Amygdala (tissue), 56 donors: ENCODE data around the gene ASIP.
"Not testable (repeated sequence)": the region's sequence is repeated elsewhere in the genome, so short reads cannot be mapped to it uniquely, and the experiment has no call there.

Experiments
- DNase-seq, 56 donors: peaks; one replicate each; lab custom pipeline; 2025; lab: John Stamatoyannopoulos, UW

ASIP gene

DNA sequence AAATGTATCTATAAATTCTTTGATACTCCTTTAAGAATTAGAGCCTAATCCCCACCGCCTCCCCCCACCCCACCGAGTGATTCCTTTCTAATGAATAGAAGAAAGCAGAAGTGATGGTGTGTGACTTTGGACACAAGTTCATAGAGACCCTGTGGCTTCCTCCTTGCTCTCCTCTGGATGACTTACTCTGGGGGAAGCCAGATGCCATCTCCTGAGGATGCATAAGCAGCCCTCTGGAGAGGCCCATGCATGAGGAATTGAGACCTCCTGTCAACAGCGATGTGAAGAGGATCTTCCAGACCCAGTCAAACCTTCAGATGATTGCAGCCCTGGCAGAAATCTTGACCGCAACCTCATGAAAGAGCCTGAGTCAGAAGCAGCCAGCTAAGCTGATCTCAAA is 40.8 kb downstream of the ASIP start:
- DNase-seq: no peak

DNA sequence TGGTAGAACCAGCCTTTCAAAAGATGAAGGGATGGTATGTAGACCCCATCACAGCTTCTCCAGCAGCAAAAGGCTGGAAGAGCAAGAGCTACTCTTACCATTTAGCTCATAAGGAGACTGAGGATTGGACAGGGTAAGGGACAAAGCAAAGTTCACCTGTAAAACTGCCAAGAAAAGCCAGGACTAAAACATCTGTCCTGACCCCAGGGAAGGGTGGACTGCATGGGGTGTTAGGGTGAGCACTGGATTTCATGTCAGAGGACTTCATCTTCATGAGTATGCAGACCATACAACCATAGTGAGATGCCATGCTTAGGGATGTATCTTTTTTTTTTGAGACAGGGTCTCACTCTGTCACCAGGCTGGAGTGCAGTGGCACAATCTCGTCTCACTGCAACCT is 42.6 kb downstream of the ASIP start:
- DNase-seq: no peak

DNA sequence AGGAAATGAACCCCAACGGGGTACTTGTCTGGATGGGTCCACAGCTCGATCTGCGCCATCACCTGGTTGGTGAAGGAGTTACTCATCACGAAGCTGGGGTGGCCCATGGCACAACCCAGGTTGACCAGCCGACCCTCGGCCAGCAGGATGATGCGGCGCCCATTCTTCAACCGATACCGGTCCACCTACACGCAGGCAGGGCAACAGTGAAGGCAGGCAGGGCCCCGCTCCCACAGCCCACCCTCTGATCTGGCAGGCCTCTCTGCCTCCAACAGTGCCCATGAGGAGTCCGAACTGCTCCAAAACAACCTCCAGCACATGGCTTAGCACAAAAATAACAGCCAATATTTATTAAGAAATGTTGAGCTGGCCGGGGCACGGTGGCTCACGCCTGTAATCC is 44.2 kb downstream of the ASIP start:
- DNase-seq: no peak

DNA sequence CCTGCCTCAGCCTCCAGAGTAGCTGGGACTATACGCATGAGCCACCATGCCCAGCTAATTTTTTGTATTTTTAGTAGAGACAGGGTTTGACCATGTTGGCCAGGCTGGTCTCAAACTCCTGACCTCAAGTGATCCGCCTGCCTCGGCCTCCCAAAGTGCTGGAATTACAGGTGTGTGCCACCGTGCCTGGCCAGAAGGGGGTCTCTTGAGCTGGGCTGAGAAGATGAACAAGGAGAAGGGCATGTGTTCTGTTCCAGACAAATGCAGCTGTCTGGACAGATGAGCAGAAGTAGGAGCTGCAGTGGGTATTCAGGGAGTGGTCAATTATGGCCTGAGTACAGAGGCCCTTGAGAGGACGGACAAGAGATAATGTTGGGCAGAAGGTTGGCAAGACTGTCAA is 46.3 kb downstream of the ASIP start:
- DNase-seq: not testable (repeated sequence)

DNA sequence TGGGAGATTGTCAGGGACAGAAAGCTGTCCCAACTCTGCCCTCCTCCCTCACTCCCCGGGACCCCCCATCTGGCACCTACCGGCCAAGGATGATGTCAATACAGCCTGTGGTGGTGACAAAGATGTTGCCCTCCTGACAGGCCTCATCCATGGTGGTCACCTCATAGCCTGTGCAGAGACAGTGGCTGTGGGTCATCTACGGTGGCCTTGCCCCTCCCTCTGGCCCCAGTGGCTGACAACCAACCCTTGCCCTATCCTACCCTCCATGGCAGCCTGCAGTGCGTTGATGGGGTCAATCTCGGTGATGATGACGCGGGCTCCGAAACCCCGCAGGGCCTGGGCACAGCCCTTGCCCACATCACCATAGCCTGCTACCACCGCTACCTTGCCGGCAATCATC is 49.2 kb downstream of the ASIP start:
- DNase-seq: no peak

DNA sequence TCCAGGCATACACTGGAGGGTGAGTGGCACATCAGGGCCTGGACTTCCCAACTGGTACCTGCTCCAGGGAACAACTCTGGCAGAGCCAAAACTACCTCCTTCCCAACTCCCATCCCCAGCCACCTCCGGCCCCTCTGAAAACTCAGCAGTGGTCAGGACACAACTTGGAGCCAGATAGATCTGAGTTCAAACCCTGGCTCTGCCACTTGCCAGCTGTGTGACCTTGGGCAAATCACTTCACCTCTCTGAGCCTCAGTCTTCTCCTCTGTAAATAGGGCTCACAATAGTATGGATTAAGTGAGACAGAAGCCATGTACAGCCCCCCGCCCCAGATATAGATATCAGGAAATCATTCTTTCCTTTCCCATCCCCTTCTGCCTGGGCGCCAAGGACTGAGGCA is 51.3 kb downstream of the ASIP start:
- DNase-seq: no peak

DNA sequence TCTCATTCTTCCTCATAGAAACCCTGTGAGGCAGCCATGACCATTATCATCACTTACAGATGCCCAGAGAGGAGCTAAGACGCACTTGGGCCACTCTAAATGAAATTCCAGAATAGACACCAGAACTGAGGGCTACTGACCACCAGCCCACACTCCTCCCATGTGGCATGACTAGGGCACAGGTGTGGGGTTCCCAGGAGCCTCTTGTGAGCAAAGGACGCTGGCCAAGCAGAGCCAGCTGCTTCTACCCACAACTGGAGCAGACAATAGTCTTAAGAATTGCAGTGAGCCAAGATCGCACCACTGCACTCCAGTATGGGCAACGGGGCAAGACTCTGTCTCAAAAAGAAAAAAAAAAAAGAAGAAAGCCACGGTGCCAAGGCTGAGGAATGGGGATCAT is 51.9 kb downstream of the ASIP start:
- no peak for DNase-seq

DNA sequence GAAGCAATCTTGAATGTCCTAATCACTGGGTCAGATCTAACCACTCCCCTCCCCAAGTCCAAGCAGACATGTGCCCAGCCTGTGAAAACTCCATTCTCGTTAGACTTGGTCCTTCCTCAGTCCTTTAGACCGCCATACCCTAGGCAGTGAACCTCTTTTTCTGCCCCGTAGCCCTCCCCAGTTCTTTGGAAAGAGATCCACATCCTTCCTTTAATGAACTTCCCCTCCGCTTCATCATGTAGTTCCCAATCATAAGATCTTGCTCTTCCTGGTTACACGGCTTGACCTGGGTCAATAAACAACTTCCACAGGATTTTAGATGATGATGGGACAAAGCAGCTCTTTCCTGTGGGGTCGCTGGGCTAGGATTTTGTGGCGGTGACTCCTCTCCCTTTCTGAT is 52.4 kb downstream of the ASIP start:
- no peak for DNase-seq

DNA sequence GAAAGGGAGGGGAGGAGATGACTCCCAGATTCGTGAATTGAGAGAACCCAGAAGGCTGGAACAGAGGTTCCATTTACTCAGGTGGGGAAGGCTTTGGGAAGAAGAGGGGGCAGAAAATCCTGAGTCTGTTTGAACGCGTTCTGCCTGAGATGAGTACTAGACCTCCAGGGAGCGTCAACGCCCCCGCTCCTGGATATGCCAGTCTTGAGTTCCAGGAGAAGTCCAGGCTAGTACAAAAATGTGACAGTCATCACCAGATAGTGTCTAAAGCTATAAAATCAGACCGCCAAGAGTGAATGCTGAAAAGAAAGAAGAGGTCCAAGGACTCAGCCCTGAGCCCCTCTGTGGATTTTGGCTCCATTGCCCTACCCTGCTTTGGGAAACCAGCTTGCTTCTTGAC is 53.3 kb downstream of the ASIP start:
- no peak for DNase-seq

DNA sequence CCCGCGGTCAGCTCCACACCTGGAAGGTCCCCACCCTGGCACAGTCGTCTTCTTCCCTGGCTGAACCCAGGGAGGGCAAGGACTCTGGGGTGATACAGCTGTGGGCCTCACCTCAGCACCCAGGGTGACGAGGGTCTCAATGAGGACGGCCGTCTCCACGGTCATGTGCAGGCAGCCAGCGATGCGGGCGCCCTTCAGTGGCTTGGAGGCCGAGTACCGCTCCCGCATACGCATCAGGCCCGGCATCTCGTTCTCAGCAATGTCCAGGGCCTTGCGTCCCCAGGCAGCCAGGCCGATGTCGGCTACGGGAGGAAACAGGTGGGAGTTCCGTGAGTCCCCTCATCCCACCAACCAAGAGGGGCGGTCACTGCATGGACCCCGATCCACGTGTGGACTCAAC is 54.1 kb downstream of the ASIP start:
- no peak for DNase-seq

DNA sequence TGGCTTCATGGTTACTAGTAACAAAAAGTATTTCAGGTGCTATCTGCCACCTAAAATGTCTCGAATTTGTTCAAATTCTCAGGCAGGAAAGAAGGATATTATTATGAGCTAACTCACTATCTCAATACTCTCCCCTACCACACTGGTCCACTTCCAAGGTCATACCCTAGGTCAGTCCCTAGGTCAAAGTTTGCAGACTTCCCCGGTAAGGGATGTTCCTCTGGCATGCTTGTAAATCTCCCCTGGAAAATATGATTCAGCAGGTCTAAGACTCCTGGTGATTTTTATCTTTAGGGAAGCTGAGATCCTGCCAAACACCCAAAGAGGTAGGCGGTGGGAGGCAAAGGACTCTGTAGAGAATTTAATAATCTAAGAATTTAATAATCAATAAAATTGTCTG is 55.2 kb downstream of the ASIP start:
- no peak for DNase-seq

DNA sequence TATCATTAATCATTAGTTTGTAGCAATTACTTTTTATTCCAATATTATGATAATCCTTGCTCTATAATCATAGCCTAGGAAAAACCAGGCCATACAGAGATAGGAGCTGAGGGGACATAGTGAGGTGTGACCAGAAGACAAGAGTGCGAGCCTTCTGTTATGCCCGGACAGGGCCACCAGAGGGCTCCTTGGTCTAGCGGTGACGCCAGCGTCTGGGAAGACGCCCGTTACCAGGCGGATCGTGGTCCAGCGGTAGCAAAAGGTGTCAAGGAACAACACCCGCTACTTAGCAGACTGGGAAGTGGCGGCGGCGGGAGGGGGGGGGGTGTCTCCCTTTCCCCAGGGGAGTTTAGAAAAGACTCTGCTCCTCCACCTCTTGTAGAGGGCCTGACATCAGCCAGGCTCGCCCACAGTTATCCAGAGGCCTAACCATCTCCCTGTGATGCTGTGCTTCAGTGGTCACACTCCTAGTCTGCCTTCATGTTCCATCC is 57.1 kb downstream of the ASIP start:
- not testable (repeated sequence) for DNase-seq

DNA sequence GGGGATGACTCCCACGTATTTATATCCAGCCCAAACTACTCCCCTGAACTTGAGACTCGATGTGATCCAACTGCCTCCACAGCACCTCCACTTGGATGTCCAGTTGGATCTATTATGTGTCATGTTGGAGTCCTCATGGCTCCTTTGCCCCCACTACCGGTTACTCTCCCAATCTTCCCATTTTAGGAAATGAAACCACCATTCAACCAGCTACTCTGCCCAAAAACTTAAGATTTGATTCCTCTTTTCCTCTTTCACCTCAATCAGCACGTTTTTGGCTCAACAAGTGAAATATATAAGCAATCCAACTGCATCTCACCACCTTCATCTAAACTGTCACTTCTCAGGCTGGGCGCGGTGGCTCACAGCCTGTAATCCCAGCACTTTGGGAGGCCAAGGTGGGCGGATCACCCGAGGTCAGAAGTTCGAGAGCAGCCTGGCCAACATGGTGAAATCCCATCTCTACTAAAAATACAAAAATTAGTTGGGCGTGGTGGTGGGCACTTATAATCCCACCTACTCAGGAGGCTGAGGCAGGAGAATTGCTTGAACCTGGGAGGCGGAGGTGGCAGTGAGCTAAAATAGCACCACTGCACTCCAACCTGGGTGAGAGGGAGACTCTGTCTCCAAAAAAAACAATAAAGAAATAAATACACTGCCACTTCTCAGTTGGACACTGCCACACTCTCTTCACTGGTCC is 58.5 kb downstream of the ASIP start:
- no peak for DNase-seq

DNA sequence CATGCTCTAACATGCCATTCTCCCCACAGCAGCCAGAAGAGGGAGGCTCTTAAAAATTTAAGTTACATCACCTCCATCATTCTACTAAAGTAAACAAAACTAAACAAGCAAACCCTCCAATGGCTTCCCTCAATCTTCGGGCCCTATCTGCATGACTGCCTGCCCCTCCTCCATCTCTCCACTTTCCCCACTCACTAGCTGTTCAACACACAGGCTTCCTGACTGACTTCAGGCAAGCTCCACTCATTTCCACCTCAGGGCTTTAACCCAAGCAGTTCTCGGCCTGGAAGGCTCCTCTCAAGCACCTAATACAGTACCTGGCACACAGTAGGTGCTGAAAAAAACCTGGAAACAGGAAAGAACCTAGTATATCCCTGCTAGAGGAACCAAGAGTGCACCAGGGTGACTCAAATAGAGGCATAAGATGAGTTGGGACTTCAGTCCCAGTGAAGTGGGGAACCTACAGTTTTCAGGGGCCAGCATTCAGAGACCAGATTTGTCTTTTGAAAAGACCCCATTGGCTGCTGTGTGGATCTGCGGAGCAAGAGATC is 59.1 kb downstream of the ASIP start:
- no peak for DNase-seq

DNA sequence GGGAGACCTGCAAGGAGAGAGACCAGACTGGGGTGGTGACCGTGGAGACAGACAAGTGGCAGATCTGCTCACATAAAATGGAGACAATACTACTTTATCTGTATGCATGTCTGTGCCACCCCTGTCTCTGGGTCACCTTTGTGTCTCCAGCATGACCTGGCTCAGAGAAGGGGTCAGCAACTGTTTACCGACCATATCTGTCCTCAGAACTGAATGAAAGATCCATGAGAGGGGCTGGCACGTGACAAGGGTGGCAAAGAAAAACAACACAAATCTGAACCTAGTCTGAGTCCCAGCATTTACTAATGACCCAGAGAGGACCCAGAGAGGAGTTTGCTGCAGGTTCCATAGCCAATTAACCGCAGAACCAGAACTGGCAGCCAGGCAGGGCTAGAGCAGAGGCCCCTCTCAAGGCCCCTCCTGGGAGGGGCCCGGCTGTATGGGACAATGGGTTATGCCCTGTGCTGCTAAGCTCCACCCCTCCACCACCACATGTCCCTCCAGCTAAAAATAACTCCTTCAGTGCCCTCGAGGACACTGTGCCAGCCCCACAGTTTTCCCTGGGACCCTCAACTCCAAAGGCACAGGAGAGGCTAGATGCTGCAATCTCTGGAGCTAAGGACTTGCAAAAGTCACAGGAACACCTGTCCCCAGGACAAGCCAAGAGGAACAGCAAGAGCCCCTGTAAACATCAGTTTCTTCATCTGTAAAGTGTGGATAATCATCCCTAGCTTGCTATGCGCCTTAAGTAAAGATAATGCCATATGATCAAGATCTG is 59.8 kb downstream of the ASIP start:
- peak in 1 of 56 donors; percentile 5 for DNase-seq

DNA sequence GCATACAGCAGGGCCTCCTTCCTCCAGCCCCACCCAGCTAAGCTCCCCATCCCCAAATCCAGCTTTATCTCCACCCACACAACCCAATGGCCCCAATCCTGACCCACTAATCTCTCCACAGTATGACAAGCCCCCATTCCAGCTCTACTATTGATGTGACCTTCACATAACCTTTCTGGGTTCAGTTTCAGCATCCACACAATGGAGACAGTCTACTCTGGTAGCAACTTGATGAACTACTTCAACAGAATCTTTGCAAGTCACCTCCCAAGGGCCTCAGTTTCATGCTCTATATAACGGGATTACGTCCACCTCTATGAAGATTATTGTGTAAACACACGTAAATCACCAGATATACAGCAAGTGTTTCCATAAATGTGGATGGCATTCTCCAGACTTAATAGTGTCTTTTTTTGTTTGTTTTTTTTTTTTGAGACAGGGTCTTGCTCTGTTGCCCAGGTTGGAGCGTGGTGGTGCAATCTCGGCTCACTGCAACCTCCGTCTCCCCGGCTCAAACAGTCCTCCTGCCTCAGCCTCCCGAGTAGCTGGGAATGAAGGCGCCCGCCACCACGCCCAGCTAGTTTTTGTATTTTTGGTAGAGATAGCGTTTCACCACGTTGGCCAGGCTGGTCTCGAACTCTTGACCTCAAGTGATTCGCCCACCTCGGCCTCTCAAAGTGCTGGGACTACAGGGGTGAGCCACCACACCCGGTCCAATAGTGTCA is 60.5 kb downstream of the ASIP start:
- DNase-seq: no peak

DNA sequence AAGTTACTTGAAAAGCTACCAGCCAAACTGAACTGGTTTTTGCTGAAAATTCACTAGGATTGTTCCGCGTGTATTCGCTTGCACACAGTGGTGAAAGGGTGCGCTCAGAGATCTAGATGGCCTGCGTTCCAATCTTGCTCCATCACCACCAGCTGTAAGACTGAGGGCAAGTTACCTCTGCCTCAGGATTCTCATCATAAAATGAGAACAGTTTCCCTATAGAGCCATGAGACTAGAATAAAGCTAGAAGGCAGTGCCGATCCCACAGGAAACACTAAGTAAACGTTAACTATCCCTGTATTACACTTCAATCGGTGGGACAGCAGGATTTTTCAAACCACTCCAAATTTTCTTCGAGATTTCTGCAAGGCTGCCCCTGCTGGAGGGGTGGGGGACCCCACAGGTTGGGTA is 61.1 kb downstream of the ASIP start:
- no peak for DNase-seq

DNA sequence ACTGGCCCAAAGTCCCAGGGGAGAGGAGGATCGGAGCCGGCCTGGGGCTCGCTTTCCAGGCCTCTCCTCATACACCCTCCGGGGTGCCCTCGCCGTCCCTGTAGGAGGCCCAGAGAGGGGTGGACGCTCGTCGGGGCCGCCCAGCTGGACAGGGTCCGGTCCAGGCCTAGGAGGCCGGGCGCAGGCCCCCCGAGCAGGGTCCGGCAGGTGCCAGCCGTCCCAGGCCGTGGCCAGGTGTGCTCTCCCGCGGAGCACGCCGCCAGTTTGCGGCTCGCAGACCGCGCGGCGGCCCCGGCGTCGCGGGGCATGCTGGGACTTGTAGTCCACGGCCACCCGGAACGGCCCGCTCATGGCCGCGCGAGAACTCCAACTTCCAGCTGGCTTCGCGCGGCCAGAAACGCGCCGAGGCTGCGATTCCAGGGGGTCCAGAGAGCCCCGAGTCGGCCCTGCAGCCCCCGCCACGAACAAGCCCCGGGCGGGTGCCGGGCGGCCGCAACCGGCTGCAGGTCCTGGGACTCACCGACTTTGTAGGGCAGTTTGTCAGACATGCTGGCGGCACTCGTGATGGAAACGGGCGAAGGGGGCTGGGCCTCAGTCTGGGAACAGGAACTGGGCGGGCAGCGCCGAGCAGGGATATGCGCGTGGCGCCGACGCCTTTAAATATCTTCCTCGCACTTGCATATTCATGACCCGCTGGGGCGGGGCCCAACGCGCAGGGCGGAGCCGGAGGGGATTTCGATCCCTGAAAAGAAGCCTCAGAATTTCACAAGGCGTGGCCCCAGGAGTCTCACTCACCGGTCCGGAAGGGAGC is 61.7 kb downstream of the ASIP start, which contains the start of gene AHCY:
AHCY (minus strand) TSS at position 633 of the 811 bp plus-strand sequence; CDS start at position 548, 85 bp downstream.
- peak; percentile 77 to 99 (median 94) for DNase-seq

DNA sequence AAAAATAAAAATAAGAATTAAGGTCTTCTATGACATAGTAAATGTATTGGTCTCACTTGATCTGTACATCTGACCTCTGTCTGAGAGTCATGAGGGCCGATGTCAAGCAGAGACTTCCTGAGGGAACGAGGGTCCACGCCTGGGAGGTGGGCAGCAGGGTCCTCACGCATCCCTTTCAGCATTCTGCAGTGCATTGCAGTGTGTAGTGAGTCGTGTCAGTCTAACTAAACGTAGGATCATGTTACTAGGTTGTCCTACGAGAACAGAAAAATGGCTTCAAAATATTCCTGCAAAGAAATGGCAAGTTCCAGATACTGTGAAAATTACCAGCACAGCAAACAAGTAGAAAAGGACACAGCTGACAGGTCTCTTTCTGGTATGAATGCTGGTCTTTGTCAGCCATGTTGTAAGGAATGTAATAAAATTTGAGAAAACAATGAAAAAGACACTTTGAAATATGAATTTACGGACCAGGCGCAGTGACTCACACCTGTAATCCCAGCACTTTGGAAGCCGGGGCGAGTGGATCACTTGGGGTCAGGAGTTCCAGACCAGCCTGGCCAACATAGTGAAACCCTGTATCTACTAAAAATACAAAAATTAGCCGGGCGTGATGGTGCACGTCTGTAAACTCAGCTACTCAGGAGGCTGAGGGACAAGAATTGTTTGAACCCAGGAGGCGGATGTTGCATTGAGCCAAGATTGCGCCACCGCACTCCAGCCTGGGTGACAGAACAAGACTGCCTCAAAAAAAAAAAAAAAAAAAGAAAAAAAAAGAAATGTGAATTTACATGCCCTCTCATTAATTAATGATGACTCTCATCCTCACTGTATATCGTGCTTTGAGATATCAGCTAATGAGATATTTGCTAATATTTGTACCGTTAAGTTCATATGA is 64.4 kb downstream of the ASIP start:
- DNase-seq: no peak
